Neural cell (in vitro differentiated cells): ENCODE results near the gene DOCK8.

Source experiments
- EP300 ChIP-seq: fragments of 450-650 bp; conservative IDR thresholded peaks from 2 replicates; pipeline ENCODE4 v1.6.1; 2014; ENCODE audit warnings: antibody characterized with exemption, mild to moderate bottlenecking, moderate library complexity; ENCODE audit not compliant: poor library complexity, severe bottlenecking
- POLR2AphosphoS5 ChIP-seq: IDR thresholded peaks from 2 replicates; pipeline ENCODE4 v1.6.1; 2012
- TF ChIP-seq, protein P1 (sequence below): fragments of 450-650 bp; IDR thresholded peaks from 2 replicates; pipeline ENCODE4 v1.5.1; 2014; ENCODE audit warnings: antibody characterized with exemption, mild to moderate bottlenecking, moderate library complexity; ENCODE audit not compliant: poor library complexity, severe bottlenecking

DNA sequence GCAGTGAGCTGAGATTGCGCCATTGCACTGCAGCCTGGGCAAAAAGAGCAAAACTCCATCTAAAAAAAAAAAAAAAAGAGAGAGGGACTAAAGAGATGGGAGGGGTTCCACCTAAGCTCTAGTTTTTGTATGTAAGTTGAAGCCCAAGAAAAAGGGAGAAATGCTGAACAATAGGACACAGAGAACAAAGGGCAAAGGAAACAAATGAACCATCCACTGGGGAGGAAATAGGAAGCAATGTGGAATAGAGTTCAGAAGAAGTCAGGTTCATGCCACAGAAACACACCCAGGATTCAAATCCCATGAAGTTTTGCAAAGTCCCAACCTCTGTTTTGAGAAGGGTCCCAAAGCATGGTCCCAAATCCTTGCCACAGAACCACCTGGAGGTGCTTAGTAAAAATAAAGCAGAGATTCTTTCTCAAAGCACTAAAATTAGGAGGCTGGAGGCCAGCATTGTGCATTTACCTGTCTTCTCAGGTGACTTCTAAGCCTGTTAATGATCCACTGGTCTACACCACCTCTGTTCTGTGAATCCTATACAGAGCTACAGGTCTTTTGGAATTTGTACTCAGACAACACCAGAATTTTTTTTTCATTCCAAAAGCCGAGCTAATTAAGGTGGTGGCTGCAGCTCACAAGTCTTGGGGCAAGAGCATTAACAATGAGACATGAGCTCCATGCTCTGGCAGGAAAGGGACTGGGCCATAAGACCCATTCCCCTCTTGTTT is 177.6 kb downstream of the DOCK8 start:
- TF ChIP-seq, protein P1, sequence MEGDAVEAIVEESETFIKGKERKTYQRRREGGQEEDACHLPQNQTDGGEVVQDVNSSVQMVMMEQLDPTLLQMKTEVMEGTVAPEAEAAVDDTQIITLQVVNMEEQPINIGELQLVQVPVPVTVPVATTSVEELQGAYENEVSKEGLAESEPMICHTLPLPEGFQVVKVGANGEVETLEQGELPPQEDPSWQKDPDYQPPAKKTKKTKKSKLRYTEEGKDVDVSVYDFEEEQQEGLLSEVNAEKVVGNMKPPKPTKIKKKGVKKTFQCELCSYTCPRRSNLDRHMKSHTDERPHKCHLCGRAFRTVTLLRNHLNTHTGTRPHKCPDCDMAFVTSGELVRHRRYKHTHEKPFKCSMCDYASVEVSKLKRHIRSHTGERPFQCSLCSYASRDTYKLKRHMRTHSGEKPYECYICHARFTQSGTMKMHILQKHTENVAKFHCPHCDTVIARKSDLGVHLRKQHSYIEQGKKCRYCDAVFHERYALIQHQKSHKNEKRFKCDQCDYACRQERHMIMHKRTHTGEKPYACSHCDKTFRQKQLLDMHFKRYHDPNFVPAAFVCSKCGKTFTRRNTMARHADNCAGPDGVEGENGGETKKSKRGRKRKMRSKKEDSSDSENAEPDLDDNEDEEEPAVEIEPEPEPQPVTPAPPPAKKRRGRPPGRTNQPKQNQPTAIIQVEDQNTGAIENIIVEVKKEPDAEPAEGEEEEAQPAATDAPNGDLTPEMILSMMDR = no peak
- TF ChIP-seq EP300 = no peak
- no peak for TF ChIP-seq POLR2AphosphoS5
